ENCODE results near the gene SPP2.

GRCh38 chr2:234032279-234032856, 18.1 kb upstream of the SPP2 start:
- TF ChIP-seq, protein P1, sequence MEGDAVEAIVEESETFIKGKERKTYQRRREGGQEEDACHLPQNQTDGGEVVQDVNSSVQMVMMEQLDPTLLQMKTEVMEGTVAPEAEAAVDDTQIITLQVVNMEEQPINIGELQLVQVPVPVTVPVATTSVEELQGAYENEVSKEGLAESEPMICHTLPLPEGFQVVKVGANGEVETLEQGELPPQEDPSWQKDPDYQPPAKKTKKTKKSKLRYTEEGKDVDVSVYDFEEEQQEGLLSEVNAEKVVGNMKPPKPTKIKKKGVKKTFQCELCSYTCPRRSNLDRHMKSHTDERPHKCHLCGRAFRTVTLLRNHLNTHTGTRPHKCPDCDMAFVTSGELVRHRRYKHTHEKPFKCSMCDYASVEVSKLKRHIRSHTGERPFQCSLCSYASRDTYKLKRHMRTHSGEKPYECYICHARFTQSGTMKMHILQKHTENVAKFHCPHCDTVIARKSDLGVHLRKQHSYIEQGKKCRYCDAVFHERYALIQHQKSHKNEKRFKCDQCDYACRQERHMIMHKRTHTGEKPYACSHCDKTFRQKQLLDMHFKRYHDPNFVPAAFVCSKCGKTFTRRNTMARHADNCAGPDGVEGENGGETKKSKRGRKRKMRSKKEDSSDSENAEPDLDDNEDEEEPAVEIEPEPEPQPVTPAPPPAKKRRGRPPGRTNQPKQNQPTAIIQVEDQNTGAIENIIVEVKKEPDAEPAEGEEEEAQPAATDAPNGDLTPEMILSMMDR (IDR thresholded peaks at IDR 0.05; ENCODE audit: insufficient read depth, low read length), result no peak
- TF ChIP-seq SPI1 (IDR thresholded peaks at IDR 0.05; ENCODE audit: borderline replicate concordance, low read depth) (no peak), POLR2AphosphoS5 (IDR thresholded peaks at IDR 0.05; ENCODE audit: low read depth) (no peak), GABPA (IDR thresholded peaks at IDR 0.05; ENCODE audit: low read depth) (no peak)
- TF ChIP-seq, protein P2, sequence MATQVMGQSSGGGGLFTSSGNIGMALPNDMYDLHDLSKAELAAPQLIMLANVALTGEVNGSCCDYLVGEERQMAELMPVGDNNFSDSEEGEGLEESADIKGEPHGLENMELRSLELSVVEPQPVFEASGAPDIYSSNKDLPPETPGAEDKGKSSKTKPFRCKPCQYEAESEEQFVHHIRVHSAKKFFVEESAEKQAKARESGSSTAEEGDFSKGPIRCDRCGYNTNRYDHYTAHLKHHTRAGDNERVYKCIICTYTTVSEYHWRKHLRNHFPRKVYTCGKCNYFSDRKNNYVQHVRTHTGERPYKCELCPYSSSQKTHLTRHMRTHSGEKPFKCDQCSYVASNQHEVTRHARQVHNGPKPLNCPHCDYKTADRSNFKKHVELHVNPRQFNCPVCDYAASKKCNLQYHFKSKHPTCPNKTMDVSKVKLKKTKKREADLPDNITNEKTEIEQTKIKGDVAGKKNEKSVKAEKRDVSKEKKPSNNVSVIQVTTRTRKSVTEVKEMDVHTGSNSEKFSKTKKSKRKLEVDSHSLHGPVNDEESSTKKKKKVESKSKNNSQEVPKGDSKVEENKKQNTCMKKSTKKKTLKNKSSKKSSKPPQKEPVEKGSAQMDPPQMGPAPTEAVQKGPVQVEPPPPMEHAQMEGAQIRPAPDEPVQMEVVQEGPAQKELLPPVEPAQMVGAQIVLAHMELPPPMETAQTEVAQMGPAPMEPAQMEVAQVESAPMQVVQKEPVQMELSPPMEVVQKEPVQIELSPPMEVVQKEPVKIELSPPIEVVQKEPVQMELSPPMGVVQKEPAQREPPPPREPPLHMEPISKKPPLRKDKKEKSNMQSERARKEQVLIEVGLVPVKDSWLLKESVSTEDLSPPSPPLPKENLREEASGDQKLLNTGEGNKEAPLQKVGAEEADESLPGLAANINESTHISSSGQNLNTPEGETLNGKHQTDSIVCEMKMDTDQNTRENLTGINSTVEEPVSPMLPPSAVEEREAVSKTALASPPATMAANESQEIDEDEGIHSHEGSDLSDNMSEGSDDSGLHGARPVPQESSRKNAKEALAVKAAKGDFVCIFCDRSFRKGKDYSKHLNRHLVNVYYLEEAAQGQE (IDR thresholded peaks at IDR 0.05; ENCODE audit: insufficient replicate concordance, low read depth), result no peak
